Measurements from ENCODE around the gene IGSF10.

IGSF10 gene

DNA sequence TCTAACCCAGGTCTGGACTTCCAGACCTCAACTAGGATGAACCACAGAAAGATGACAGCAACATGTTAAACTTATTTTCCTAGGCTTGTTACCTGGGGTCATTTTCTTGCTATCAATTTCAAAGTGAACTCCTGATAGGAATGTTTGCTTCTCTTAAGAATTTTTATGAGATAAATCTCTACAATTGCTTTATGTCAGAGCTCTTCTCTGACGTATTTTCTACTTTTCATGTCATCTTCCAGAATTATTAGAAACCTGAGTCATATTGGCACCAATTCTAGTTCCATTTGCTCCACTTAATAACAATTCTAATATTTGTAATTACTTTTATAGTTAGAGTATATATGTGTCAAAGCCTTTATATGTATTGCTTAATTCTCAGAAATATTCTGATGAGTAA lies 2.1 kb upstream of the IGSF10 start:
- no peak for DNase-seq (ENCODE audit: low spot score)
- Histone ChIP-seq H3K9me3 (ENCODE audit: severe bottlenecking) (no peaks in the 10 kb centered on the region), H3K27me3 (ENCODE audit: insufficient read depth, poor library complexity, severe bottlenecking) (peaks cover 5% of the 10 kb centered on the region), H3K4me3 (ENCODE audit: severe bottlenecking) (no peak overlapping the region), H3K27ac (ENCODE audit: poor library complexity, severe bottlenecking) (no peak overlapping the region), H3K4me1 (ENCODE audit: insufficient read depth, poor library complexity, severe bottlenecking) (no peaks in the 10 kb centered on the region), H3K36me3 (ENCODE audit: low read depth) (no peaks in the 10 kb centered on the region)
- no peak for ATAC-seq (ENCODE audit: low read depth)
- TF ChIP-seq, protein P1, sequence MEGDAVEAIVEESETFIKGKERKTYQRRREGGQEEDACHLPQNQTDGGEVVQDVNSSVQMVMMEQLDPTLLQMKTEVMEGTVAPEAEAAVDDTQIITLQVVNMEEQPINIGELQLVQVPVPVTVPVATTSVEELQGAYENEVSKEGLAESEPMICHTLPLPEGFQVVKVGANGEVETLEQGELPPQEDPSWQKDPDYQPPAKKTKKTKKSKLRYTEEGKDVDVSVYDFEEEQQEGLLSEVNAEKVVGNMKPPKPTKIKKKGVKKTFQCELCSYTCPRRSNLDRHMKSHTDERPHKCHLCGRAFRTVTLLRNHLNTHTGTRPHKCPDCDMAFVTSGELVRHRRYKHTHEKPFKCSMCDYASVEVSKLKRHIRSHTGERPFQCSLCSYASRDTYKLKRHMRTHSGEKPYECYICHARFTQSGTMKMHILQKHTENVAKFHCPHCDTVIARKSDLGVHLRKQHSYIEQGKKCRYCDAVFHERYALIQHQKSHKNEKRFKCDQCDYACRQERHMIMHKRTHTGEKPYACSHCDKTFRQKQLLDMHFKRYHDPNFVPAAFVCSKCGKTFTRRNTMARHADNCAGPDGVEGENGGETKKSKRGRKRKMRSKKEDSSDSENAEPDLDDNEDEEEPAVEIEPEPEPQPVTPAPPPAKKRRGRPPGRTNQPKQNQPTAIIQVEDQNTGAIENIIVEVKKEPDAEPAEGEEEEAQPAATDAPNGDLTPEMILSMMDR (IDR thresholded peaks at IDR 0.05; ENCODE audit: poor library complexity, severe bottlenecking) = no peak

DNA sequence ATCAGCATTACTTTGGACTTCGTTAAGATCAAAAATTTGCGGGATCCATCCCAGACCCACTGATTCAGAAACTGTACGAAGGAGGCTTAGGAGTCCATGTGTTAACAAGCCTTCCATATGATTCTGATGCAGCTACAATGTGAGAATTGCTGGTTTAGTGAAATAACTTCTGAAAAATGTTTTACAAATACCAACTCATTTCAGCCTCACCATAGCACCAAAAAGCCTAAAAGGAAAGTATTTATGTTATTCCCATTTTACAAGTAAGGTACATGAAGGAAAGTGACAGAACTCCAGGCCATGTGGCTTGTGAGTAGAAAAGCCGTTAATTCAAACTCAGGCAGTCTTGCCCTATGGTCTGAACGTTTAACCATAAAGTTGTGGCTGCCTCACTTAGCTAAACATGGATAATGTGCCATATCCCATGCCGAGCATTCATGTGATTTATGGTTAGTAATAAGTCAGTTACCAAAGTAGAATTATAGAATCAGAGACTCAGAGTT lies 1.5 kb upstream of the IGSF10 start:
- Histone ChIP-seq H3K9me3 (ENCODE audit: severe bottlenecking) (no peaks in the 10 kb centered on the region), H3K36me3 (ENCODE audit: low read depth) (no peaks in the 10 kb centered on the region), H3K4me3 (ENCODE audit: severe bottlenecking) (no peak overlapping the region), H3K4me1 (ENCODE audit: insufficient read depth, poor library complexity, severe bottlenecking) (no peaks in the 10 kb centered on the region), H3K27me3 (ENCODE audit: insufficient read depth, poor library complexity, severe bottlenecking) (peaks cover 5% of the 10 kb centered on the region), H3K27ac (ENCODE audit: poor library complexity, severe bottlenecking) (no peak overlapping the region)
- TF ChIP-seq, protein P1 (IDR thresholded peaks at IDR 0.05; ENCODE audit: poor library complexity, severe bottlenecking) = no peak
- no peak for DNase-seq (ENCODE audit: low spot score)
- no peak for ATAC-seq (ENCODE audit: low read depth)

DNA sequence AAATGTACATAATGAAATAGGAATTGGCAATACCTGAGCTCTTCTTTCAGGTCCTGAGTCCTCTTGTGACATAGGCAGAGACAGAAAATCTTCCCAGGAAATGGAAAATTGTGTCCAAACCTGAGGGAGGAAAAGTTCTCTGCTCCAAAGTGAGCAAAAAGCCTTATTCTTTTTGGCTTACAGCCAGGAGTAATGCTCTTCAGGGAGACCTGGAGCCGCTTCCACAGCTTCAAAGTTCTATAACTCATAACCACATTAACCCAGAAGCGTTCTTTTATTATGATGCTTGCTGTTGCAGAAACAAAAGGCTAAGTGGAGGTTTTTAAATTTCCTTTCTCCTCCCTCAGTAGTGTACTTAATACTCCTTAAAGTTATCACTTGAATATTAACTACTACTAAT lies 633 bp downstream of the IGSF10 start:
- no peak for ATAC-seq (ENCODE audit: low read depth)
- Histone ChIP-seq H3K27me3 (ENCODE audit: insufficient read depth, poor library complexity, severe bottlenecking) (peaks cover 5% of the 10 kb centered on the region), H3K4me1 (ENCODE audit: insufficient read depth, poor library complexity, severe bottlenecking) (no peaks in the 10 kb centered on the region), H3K36me3 (ENCODE audit: low read depth) (no peaks in the 10 kb centered on the region), H3K4me3 (ENCODE audit: severe bottlenecking) (no peak overlapping the region), H3K27ac (ENCODE audit: poor library complexity, severe bottlenecking) (no peak overlapping the region), H3K9me3 (ENCODE audit: severe bottlenecking) (no peaks in the 10 kb centered on the region)
- TF ChIP-seq, protein P1 (IDR thresholded peaks at IDR 0.05; ENCODE audit: poor library complexity, severe bottlenecking) = no peak
- no peak for DNase-seq (ENCODE audit: low spot score)

DNA sequence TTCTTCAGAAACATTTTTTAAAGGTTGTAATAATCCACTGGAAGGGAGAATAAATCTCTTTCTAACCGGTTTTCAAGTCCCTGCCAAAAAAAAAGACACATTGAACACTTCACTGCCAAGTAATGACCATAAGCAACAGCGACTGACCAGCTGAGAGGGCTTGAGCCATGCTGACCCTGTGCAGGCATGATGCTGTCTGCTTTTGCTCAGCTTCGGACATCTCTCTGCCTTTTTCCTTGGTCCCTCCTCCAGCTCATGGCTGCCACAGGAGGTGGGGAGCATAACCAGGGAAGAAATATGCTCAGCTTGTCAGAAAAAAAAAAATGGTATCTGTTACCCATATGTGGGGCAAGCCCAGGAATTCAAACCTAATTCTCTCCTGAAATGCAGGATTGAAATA lies 1.5 kb downstream of the IGSF10 start:
- H3K4me3 ChIP-seq (ENCODE audit: severe bottlenecking) = no peak overlapping the region
- ATAC-seq (ENCODE audit: low read depth) (no peak), DNase-seq (ENCODE audit: low spot score) (no peak)
- H3K4me1 ChIP-seq (ENCODE audit: insufficient read depth, poor library complexity, severe bottlenecking) = no peaks in the 10 kb centered on the region
- TF ChIP-seq, protein P1 (IDR thresholded peaks at IDR 0.05; ENCODE audit: poor library complexity, severe bottlenecking) = no peak
- H3K36me3 ChIP-seq (ENCODE audit: low read depth) = no peaks in the 10 kb centered on the region
- peaks cover 5% of the 10 kb centered on the region for H3K27me3 ChIP-seq (ENCODE audit: insufficient read depth, poor library complexity, severe bottlenecking)
- no peak overlapping the region for H3K27ac ChIP-seq (ENCODE audit: poor library complexity, severe bottlenecking)
- no peaks in the 10 kb centered on the region for H3K9me3 ChIP-seq (ENCODE audit: severe bottlenecking)

DNA sequence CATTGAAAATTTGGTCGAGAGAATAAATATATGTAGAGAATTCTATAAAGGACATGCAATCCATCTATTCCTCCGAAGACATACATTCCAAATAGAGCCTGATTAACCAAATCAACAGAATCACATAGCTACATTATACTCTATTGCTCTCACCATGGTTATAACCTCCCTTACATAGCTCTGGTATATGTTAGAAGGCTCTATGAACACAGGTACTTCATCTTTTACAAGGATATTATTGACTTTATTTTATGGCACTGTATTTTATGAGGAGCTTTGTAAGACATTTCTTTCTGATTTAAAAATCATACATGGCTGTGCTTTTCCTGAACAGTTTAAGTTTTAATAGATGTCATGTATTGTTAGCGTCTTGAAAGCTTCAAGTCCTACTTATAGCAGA lies 4.8 kb downstream of the IGSF10 start:
- H3K4me1 ChIP-seq (ENCODE audit: insufficient read depth, poor library complexity, severe bottlenecking) = no peaks in the 10 kb centered on the region
- H3K9me3 ChIP-seq (ENCODE audit: severe bottlenecking) = no peaks in the 10 kb centered on the region
- H3K27me3 ChIP-seq (ENCODE audit: insufficient read depth, poor library complexity, severe bottlenecking) = peaks cover 4% of the 10 kb centered on the region
- H3K27ac ChIP-seq (ENCODE audit: poor library complexity, severe bottlenecking) = no peak overlapping the region
- H3K36me3 ChIP-seq (ENCODE audit: low read depth) = no peaks in the 10 kb centered on the region
- H3K4me3 ChIP-seq (ENCODE audit: severe bottlenecking) = no peak overlapping the region
- no peak for DNase-seq (ENCODE audit: low spot score)
- TF ChIP-seq, protein P1 (IDR thresholded peaks at IDR 0.05; ENCODE audit: poor library complexity, severe bottlenecking) = no peak
- no peak for ATAC-seq (ENCODE audit: low read depth)

Data from RWPE2 (cell line).